Measurements from ENCODE around the gene SEMA3B. TPM values are rescaled to one million over a fixed set of nuclear protein-coding genes. Genes with fewer than 3 reads are reported as not detected.

Gene SEMA3B
- total RNA-seq, 1 experiment from 2014 or later, result 21.8 TPM

GRCh38 chr3:50289130-50289529 lies 20.2 kb downstream of the SEMA3B start:
- H3K4me1 Mint-ChIP-seq (ENCODE audit: low read depth, unreplicated experiment), result peaks cover 16% of the 10 kb centered on the region
- no peaks in the 10 kb centered on the region for H3K9me3 Mint-ChIP-seq (ENCODE audit: unreplicated experiment)
- TF ChIP-seq, protein P1, sequence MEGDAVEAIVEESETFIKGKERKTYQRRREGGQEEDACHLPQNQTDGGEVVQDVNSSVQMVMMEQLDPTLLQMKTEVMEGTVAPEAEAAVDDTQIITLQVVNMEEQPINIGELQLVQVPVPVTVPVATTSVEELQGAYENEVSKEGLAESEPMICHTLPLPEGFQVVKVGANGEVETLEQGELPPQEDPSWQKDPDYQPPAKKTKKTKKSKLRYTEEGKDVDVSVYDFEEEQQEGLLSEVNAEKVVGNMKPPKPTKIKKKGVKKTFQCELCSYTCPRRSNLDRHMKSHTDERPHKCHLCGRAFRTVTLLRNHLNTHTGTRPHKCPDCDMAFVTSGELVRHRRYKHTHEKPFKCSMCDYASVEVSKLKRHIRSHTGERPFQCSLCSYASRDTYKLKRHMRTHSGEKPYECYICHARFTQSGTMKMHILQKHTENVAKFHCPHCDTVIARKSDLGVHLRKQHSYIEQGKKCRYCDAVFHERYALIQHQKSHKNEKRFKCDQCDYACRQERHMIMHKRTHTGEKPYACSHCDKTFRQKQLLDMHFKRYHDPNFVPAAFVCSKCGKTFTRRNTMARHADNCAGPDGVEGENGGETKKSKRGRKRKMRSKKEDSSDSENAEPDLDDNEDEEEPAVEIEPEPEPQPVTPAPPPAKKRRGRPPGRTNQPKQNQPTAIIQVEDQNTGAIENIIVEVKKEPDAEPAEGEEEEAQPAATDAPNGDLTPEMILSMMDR (IDR thresholded peaks at IDR 0.05; ENCODE audit: insufficient read depth in 1 of 2, low read depth in 1 of 2, low read length in 1 of 2, severe bottlenecking in 1 of 2, unreplicated experiment in 1 of 2), result no peak
- peaks cover 7% of the 10 kb centered on the region for H3K36me3 ChIP-seq (ENCODE audit: control insufficient read depth, insufficient read depth, low read length)
- CTCF ChIA-PET, result interaction anchor here (0.6 kb wide), 1 partner anchor 25 kb away, joined by 5 read pairs; no protein-coding TSS in a partner anchor
- DNase-seq, result no peak
- H3K9me3 ChIP-seq, result no peaks in the 10 kb centered on the region
- H3K4me3 ChIP-seq (ENCODE audit: low read depth, low read length), result no peak overlapping the region
- intact Hi-C loops (cut with micrococcal nuclease; ENCODE audit: unreplicated experiment), result no loop called here
- peaks cover 7% of the 10 kb centered on the region for H3K4me1 ChIP-seq
- H3K4me3 Mint-ChIP-seq (ENCODE audit: unreplicated experiment), result no peak overlapping the region
- no peaks in the 10 kb centered on the region for H3K27me3 Mint-ChIP-seq (ENCODE audit: insufficient read depth, unreplicated experiment)
- no peaks in the 10 kb centered on the region for H3K27me3 ChIP-seq (replicated peaks; ENCODE audit: control insufficient read depth, insufficient read depth, low read length)
- no peak overlapping the region for H3K27ac Mint-ChIP-seq (ENCODE audit: unreplicated experiment)
- H3K36me3 Mint-ChIP-seq (ENCODE audit: insufficient read depth, unreplicated experiment), result peaks cover 34% of the 10 kb centered on the region
- POLR2A ChIA-PET, result interaction anchor here (0.6 kb wide), 1 partner anchor 202 kb away, joined by 6 read pairs; no protein-coding TSS in a partner anchor
- no TSS peak for BruUV-seq (replicated peaks)

DNA sequence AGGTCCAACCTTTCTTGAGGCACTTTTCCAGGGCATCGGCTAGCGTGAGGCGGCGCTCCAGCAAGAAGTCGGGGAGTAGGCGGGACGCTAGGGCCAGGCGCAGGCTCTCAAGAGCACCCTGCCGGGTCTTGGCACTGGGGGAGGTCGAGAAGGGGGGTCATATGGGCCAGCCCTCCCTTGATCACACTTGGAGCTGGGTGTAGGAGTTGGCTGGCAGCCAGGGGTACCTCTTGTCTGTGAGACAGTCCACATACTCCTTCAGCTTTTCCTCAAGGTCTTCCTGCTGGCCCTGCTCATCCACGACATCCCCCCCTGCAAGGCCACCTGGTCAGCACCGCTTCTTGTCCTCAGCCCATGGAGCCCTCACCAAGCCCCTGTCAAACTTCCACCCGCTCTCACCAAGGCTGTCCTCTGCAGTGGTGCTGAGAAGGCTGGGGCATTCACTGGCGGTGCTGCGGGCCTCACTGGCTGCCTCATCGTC lies 21.3 kb downstream of the SEMA3B start:
- no TSS peak for BruUV-seq (replicated peaks)
- ChIA-PET CTCF (no interaction called here), POLR2A (no interaction called here)
- H3K27me3 ChIP-seq (replicated peaks; ENCODE audit: control insufficient read depth, insufficient read depth, low read length), result no peaks in the 10 kb centered on the region
- DNase-seq, result no peak
- TF ChIP-seq, protein P1 (IDR thresholded peaks at IDR 0.05; ENCODE audit: insufficient read depth in 1 of 2, low read depth in 1 of 2, low read length in 1 of 2, severe bottlenecking in 1 of 2, unreplicated experiment in 1 of 2), result no peak
- peaks cover 16% of the 10 kb centered on the region for H3K4me1 Mint-ChIP-seq (ENCODE audit: low read depth, unreplicated experiment)
- no peaks in the 10 kb centered on the region for H3K9me3 Mint-ChIP-seq (ENCODE audit: unreplicated experiment)
- peaks cover 7% of the 10 kb centered on the region for H3K36me3 ChIP-seq (ENCODE audit: control insufficient read depth, insufficient read depth, low read length)
- peaks cover 34% of the 10 kb centered on the region for H3K36me3 Mint-ChIP-seq (ENCODE audit: insufficient read depth, unreplicated experiment)
- intact Hi-C loops (cut with micrococcal nuclease; ENCODE audit: unreplicated experiment), result no loop called here
- no peaks in the 10 kb centered on the region for H3K27me3 Mint-ChIP-seq (ENCODE audit: insufficient read depth, unreplicated experiment)
- H3K9me3 ChIP-seq, result no peaks in the 10 kb centered on the region
- H3K4me1 ChIP-seq, result peaks cover 7% of the 10 kb centered on the region
- no peak overlapping the region for H3K4me3 Mint-ChIP-seq (ENCODE audit: unreplicated experiment)
- H3K4me3 ChIP-seq (ENCODE audit: low read depth, low read length), result no peak overlapping the region
- no peak overlapping the region for H3K27ac Mint-ChIP-seq (ENCODE audit: unreplicated experiment)

DNA sequence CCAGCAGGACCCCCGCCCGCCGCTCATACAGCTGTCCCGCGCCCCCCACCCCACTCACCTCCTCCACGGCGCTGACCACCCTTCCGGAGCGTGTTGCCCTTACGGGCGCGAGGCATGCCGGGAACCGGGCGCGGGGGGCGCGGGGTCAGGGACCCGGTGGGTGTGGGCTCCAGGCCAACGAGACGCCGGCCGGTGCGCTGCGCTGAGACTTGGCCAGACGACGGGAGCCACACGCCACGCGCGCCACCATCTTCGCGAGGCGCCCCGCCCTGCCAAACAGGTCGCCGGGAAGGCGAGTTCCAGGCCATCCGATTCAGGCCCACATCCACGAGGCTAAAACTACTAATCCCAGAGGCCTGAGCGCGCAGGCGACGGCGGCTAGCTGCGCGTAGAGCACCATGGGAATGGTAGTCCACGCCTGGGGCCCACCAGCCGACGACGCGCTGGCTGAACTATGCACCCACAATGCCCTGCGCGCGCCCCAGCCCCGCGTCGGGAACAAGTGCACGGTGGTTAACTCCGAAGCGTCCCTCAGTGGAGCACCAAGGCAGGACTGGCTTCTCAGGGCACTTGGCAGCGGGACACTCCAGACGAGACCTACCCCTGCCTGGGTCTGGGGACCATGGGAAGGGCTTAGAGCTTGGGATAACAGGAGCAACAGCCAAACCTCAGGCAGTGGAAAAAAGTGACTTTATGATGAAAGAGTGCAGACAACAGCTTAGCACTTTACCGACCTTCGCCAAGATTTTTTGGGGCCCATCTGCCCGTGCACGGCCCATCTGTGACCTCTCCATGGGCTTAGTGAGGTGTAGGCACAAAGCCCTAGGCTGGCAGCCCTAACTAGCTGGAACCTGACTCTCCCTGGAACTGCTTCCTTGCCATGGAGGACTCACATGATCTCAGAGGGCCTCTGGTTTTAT lies 23.5 kb downstream of the SEMA3B start, which contains the start of gene IFRD2:
Gene IFRD2 (minus strand): TSS at position 271 of the 920 bp plus-strand sequence. CDS start 155 bp downstream, at position 116.
- H3K4me3 Mint-ChIP-seq (ENCODE audit: unreplicated experiment), result peak within 1 kb of the TSS; percentile 85
- peaks cover 16% of the 10 kb centered on the region for H3K4me1 Mint-ChIP-seq (ENCODE audit: low read depth, unreplicated experiment)
- ChIA-PET POLR2A (interaction anchor here (0.5 to 1.8 kb wide), 9 partner anchors 9 to 1218 kb away, joined by 3 to 11 read pairs (median 3); partner anchors contain the start of genes CYB561D2, NPRL2 and TUSC2), CTCF (interaction anchor here (0.7 to 1.5 kb wide), 5 partner anchors 13 to 57 kb away, joined by 3 to 5 read pairs (median 4); partner anchors contain the start of gene GNAI2)
- TSS peak; percentile 84 for BruUV-seq (replicated peaks)
- H3K27ac Mint-ChIP-seq (ENCODE audit: unreplicated experiment), result peak within 1 kb of the TSS; percentile 98
- peak within 1 kb of the TSS; percentile 78 for H3K4me3 ChIP-seq (ENCODE audit: low read depth, low read length)
- no peaks in the 10 kb centered on the region for H3K27me3 ChIP-seq (replicated peaks; ENCODE audit: control insufficient read depth, insufficient read depth, low read length)
- H3K9me3 ChIP-seq, result no peaks in the 10 kb centered on the region
- DNase-seq, result peak; percentile 96 to 98
- TF ChIP-seq, protein P1 (IDR thresholded peaks at IDR 0.05; ENCODE audit: insufficient read depth in 1 of 2, low read depth in 1 of 2, low read length in 1 of 2, severe bottlenecking in 1 of 2, unreplicated experiment in 1 of 2), result no peak
- H3K36me3 ChIP-seq (ENCODE audit: control insufficient read depth, insufficient read depth, low read length), result peaks cover 7% of the 10 kb centered on the region
- no peaks in the 10 kb centered on the region for H3K27me3 Mint-ChIP-seq (ENCODE audit: insufficient read depth, unreplicated experiment)
- no peaks in the 10 kb centered on the region for H3K9me3 Mint-ChIP-seq (ENCODE audit: unreplicated experiment)
- peaks cover 34% of the 10 kb centered on the region for H3K36me3 Mint-ChIP-seq (ENCODE audit: insufficient read depth, unreplicated experiment)
- intact Hi-C loops (cut with micrococcal nuclease; ENCODE audit: unreplicated experiment), result no loop called here
- peaks cover 7% of the 10 kb centered on the region for H3K4me1 ChIP-seq

Data from Caco-2 (cell line).